Hepatocyte (in vitro differentiated cells): Measurements from ENCODE around the gene FAT4.

Experiments
- EZH2 ChIP-seq: fragments of 200-600 bp; sonication (generic); IDR thresholded peaks from 2 replicates; pipeline ENCODE4 v1.6.1; 2016; ENCODE audit warnings: antibody characterized with exemption, mild to moderate bottlenecking, borderline replicate concordance
- EZH2phosphoT487 ChIP-seq: fragments of 200-600 bp; sonication (generic); IDR thresholded peaks from one replicate; pipeline ENCODE4 v1.6.1; 2018; ENCODE audit warnings: antibody characterized with exemption, mild to moderate bottlenecking, low read depth, moderate library complexity; ENCODE audit not compliant: unreplicated experiment, severe bottlenecking
- TF ChIP-seq, protein P1 (sequence below): fragments of 200-600 bp; sonication (generic); IDR thresholded peaks from 2 replicates; pipeline ENCODE4 v1.5.1; 2016; ENCODE audit warnings: antibody characterized with exemption, mild to moderate bottlenecking; ENCODE audit not compliant: poor library complexity

DNA sequence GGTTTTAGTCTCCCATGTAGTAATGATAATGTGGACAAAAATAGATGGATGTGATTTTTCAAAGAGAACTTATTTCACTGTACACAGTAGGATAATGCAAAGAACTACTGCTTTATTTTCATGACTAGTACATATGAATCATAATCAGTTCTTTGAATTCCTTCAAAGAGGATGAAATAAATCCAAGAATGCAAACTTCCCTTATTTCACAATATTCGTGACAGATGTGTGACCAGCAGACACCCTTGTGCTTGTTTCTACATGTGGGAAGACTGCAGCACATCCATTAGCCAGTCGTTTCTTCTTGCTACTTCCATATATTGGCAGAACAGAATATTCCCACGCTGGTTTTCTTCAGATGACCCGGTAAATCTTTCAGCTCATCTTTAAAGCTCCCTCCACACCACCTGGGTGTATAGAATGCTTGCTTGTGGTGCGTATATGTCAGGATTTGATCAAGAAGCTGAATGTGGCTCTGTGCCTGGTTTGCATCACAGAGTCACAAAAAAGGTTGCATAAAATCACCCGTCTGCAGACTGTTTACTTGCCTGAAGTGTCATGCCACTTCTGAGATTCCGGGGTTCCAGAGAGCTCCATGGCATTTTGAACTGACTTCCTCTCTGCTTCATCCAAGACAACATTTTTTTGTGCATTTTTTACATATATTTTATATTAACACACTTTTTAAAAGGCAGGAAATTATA is 47.7 kb upstream of the FAT4 start:
- TF ChIP-seq EZH2phosphoT487 (no peak), EZH2 (no peak)
- TF ChIP-seq, protein P1, sequence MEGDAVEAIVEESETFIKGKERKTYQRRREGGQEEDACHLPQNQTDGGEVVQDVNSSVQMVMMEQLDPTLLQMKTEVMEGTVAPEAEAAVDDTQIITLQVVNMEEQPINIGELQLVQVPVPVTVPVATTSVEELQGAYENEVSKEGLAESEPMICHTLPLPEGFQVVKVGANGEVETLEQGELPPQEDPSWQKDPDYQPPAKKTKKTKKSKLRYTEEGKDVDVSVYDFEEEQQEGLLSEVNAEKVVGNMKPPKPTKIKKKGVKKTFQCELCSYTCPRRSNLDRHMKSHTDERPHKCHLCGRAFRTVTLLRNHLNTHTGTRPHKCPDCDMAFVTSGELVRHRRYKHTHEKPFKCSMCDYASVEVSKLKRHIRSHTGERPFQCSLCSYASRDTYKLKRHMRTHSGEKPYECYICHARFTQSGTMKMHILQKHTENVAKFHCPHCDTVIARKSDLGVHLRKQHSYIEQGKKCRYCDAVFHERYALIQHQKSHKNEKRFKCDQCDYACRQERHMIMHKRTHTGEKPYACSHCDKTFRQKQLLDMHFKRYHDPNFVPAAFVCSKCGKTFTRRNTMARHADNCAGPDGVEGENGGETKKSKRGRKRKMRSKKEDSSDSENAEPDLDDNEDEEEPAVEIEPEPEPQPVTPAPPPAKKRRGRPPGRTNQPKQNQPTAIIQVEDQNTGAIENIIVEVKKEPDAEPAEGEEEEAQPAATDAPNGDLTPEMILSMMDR = no peak
